Measurements from ENCODE around the gene RCL1.

RCL1 gene

GRCh38 chr9:4799775-4800174, 7.0 kb downstream of the RCL1 start:
- no peak overlapping the region for H3K4me3 ChIP-seq (replicated peaks; ENCODE audit: low read depth, low read length)
- no peak for TF ChIP-seq CTCF (IDR thresholded peaks at IDR 0.05; ENCODE audit: low read length, missing control alignments)
- DNase-seq (ENCODE audit: low read depth): no peak

DNA sequence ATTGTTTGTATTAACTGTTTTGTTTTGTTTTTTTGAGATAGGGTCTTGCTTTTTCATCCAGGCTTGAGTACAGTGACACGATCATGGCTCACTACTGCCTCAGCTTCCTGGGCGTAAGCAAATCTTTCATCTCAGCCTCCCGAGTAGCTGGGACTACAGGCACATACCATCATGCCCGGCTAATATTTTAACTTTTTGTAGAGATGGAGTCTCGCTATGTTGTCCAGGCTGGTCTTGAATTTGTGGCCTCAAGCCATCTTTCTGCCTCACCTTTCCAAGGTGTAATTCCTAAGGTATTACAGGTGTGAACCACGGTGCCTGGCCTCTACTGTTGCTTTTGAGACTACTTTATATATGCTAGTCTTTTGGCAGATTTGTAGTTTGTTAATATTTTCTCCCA, 8.4 kb downstream of the RCL1 start:
- TF ChIP-seq CTCF (IDR thresholded peaks at IDR 0.05; ENCODE audit: low read length, missing control alignments): no peak
- no peak for DNase-seq (ENCODE audit: low read depth)
- H3K4me3 ChIP-seq (replicated peaks; ENCODE audit: low read depth, low read length): no peak overlapping the region

GRCh38 chr9:4803670-4804530, 11.2 kb downstream of the RCL1 start:
- H3K4me3 ChIP-seq (replicated peaks; ENCODE audit: low read depth, low read length): no peak overlapping the region
- DNase-seq (ENCODE audit: low read depth): no peak
- TF ChIP-seq CTCF (IDR thresholded peaks at IDR 0.05; ENCODE audit: low read length, missing control alignments): no peak

GRCh38 chr9:4804531-4805016, 11.8 kb downstream of the RCL1 start:
- H3K4me3 ChIP-seq (replicated peaks; ENCODE audit: low read depth, low read length): no peak overlapping the region
- DNase-seq (ENCODE audit: low read depth): no peak
- no peak for TF ChIP-seq CTCF (IDR thresholded peaks at IDR 0.05; ENCODE audit: low read length, missing control alignments)

- TF ChIP-seq CTCF (IDR thresholded peaks at IDR 0.05; ENCODE audit: low read length, missing control alignments): no peak
- DNase-seq (ENCODE audit: low read depth): no peak
- no peak overlapping the region for H3K4me3 ChIP-seq (replicated peaks; ENCODE audit: low read depth, low read length)
Observed at GRCh38 chr9:4805191-4805918, 12.6 kb downstream of the RCL1 start.

DNA sequence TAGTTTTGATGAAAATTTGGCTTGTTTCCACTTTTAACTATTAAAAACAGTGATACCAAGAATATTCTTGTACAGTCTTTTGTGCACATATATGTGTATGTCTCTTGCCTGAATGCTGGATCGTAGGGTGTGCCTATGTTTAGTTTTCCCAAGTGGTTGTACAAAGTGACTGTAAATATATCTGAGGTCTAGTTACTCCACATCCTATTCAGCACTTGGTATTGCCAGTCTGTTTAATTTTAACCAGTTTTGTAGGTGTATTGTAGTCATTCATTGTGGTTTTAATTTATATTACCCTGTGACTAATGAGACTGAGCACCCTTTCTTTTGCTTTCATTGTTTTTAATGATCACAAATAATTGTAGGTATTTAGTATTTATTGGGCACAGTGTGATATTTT, 17.8 kb downstream of the RCL1 start:
- no peak for DNase-seq (ENCODE audit: low read depth)
- no peak overlapping the region for H3K4me3 ChIP-seq (replicated peaks; ENCODE audit: low read depth, low read length)
- no peak for TF ChIP-seq CTCF (IDR thresholded peaks at IDR 0.05; ENCODE audit: low read length, missing control alignments)
